HG02678 (cell line): ENCODE results near the gene CHTF8.

Experiments used
- ATAC-seq: cut with Tn5 transposase; IDR thresholded peaks from one replicate; pipeline ENCODE4 v1.9.1; 2021; ENCODE audit warnings: mild to moderate bottlenecking, moderate library complexity; ENCODE audit not compliant: unreplicated experiment

Gene CHTF8

DNA sequence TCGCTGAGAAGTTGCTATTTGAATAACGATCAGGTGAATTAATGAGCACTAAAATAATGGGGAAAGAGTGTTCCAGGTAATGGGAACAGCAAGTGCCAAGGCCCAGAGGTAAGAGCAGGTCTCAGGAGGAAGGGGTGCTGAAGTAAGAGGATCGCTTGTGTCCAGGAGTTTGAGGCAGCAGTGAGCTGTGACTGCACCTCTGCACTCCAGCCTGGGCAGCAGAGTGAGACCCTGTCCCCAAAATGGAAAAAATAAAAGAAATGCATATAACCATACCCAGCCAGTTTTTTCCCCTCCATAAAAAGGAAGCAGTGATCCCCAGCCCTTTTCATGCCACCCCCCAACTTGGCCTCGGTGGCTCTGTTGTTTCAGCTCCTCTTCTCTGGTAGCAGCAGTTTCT lies 43.7 kb downstream of the CHTF8 start:
- no peak for ATAC-seq

DNA sequence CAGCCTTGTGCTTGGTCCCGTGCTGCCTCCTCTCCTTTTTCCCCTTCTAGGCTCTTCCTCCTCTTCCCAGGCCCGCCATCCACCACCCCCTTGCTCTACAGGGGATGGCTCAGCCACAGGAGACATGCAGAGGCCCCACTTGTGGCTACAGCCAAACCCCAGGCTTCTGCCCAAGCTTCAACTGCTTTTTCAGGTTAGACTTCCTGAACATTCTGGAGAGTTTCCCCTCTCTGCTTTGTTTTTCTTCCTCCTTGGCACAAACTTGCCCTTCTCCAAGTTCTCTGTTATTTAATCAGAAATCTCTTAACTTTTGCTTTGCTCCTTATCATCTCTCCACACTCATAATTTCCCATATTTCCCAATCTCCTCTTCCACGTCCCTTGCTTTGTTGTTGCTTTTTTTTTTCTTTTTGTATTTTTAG lies 45.2 kb downstream of the CHTF8 start:
- ATAC-seq: no peak

DNA sequence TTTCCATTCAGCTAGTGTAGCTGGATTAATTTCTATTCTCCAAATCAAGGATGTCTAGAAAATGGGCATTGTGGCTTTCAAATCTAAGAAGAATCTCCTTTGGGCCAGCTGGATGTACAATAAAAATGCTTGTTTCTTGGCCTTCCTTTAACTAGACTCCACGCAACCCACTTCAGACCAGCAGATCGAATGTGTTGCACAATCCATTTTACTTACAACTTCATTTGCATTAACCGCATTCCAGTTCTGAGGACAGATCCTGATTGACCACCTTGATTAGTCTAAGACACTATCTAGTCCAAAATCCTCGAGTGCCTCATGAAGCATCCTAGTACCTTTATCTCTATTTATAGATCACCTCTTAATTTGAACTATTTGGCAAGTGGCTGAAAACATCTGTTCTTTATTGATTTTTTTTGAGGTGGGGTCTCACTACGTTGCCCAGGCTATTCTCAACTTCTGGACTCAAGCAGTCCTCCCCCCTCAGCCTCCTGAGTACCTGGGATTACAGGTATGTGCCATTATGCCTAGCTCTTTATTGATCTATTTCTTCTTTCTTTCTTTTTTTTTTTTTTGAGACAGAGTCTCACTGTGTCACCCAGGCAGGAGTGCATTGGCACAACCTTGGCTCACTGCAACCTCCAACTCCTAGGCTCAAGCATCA lies 47.2 kb downstream of the CHTF8 start:
- no peak for ATAC-seq

DNA sequence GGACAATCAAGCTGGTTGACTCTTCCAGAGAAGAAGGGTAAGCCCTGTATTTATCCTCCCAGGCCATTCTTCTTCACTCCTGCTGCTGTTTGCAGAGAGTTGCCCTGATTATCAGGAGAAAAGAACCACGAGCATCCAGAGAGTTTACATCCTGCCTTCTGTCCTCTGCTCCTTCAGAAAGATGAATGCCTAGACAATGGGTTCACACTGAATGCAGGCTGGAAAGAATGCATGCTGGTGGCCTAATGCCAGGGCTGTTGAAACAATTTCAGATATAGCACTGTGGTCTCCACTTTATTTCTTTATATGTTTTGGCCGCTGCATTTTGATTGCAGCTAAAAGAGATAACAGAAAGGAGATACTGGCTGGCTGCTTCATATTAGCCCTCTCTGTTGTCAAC lies 48.1 kb downstream of the CHTF8 start:
- ATAC-seq: no peak

DNA sequence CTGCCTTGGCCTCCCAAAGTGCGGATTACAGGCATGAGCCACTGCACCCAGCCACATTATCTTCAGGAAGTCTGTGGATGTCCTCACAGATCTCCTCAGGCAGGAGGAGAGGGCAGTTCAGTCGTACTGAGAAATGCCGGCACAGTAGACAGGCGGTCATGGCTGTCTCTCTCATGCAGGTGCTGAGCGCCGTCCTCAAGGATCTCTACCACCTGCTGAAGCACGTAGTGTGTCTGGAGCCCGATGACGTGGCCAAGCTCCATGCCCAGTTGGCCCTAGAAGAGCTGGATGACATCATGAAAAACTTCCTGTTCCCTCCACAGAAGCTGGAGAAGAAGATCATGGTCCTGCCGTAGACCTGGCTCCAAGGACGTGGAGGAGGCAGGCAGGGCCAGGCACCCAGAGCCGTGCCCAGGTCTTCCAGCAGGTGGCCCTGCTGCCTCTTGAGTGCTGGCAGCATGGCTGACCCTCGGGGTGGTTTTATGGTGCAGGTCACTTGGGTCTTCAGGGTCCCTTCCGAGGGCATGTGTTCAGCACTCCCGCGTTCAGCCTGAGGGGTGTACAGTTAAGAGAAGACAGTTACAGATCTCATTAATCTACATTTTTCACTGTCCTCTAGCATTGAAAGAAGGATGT lies 49.0 kb downstream of the CHTF8 start:
- ATAC-seq: no peak

DNA sequence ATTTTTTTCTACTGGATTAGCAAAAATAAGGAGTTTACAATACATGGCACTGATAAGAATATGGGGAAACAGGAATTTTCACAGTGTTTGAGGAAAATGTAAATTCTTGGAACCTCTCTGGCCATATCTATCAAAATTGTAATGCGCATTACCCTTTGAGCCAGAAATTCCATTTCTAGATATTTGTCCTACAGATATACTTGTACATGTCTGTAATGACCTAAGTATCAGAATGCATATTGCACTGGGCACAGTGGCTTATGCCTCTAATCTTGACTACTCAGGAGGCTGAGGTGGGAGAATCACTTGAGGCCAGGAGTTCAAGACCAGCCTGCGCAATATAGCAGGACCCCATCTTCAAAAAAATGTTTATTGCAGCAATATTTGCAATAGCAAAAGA lies 52.7 kb downstream of the CHTF8 start:
- no peak for ATAC-seq

DNA sequence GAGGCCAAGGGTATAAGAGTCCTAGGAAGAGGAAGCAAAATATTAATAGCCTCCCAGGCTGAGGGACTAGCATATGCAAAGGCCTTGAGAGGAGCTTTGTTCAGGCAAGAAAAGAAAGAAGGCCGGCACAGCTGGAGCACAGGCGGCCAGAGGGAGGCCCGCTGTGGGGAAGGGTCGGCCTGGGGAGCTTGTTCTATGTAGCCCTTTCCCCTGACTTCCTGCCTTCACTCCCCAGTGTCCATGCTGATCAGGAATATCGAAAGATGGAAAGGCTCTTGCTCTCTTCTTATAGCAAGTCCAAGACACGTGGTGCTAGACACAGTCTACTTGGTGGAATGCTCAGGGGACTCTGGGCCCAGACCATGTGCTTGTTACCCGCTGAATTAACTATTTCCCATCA lies 54.3 kb downstream of the CHTF8 start:
- no peak for ATAC-seq

DNA sequence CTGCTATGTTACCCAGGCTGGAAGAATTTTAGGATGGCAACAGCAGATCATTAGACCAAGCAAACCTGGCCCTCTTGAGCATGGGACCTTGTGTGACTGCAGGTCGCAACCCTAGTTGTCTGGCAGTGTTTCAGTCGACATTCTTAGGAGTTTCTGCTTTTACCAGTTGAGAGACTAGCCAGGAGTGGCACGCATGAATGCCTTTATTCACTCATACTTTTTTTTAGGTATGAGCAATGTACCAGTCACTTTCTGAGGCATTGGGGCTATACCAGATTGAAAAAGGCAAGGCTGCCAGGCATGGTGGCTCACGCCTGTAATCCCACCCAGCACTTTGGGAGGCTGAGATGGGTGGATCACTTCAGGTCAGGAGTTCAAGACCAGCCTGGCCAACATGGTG lies 55.1 kb downstream of the CHTF8 start:
- ATAC-seq: no peak

DNA sequence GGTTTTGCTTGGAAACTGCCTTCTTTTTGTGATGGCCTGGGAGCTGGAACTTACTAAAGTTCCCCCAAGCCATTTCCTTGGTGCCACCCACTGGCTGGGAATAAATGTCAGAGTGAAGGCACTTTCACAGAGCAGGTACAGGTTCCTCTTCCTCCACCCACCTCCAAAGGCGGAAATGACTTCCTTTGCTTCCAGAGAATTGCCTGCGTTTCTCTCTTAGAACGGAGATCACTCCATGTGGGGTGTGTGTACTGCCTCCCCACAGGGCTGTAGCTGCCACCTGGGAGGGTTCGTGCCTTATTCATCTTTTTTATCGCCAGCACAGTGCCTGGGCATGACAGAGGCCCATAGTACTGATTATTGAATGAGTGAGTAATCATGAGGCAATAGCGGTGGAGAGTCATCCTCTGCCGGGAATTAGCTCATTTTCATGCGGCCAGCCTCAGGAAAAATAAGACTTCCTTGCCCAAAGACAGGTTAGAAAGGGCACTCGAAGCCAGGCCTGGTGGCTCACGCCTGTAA lies 59.1 kb downstream of the CHTF8 start:
- ATAC-seq: no peak

DNA sequence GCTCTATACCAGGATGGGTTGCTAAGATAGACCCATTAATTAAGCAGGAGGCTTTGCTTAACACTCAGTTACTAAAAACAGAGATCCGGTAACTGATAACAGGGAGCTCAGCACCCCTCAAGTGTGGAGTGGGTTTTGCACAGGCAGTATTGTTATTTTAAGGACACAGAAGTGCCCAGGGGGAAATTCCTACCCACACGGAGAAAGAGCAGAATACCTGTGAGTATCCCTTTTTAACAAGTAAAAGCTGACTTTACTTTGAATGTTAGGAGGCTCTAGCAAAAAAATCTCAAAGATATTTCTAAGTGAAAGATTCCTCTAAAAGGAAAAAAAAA lies 59.8 kb downstream of the CHTF8 start:
- ATAC-seq: no peak

DNA sequence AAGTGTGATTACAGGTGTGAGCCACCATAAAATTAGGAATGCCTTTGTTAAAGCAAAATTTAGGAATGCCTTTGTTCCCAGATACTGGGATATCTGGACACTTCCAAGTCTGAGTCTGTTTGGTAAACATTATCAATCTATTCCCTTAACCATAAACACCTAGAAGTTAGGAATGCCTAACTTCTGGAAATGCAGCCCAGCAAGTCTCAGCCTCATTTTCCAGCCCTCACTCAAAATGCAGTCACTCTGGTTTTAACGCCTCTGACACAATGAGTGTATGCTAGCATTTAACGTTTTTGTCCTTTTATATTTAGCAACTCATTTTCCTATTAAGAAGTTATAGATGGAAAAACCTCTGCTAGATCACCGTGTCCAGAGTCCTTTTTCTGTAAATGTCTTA lies 61.4 kb downstream of the CHTF8 start:
- ATAC-seq: no peak

DNA sequence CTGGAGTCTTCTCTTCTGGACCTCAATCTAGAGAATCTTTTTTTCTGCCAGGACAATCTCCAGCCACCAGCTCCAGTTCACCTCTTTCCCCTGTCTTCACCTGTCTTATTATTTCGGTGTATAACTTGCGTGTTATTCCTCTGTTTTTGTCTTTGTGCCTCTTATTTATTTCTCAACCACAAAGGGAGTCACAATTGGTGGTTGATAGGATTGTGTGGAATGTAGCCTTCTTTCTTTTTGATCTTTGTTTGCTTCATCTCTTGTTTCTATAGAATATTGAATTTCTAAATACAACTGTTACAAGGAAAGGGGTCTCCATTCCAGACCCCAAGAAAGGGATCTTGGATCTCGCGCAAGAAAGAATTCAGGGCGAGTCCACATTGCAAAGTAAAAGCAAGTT lies 62.9 kb downstream of the CHTF8 start:
- ATAC-seq: no peak
